Endothelial cell of umbilical vein (primary cell): ENCODE data around the gene MFN1. TPM values are rescaled to one million over a fixed set of nuclear protein-coding genes. Genes with fewer than 3 reads are reported as not detected.

ENCODE experiments used
- BruUV-seq: library from RNA; stranded (reverse); fragments of 400-500 nt; replicated peaks from 2 replicates; lab custom pipeline; 2021; lab: Mats Ljungman, UMichigan
- CTCF ChIA-PET: fragments of 300-600, 350-600 bp; sonication (Branson Sonifier 250); formaldehyde crosslinking; loops from one replicate; lab custom pipeline; 2021; ENCODE audit warnings: antibody characterized with exemption, inconsistent platforms; lab: Charles Lee
- POLR2A ChIA-PET: fragments of 300-600, 350-600 bp; sonication (Branson Sonifier 250); formaldehyde crosslinking; loops from one replicate; lab custom pipeline; 2021; ENCODE audit warnings: antibody characterized with exemption, inconsistent platforms; lab: Charles Lee
- DNase-seq: peaks from one replicate; pipeline ENCODE4 v3.0.0-alpha.2; 2011; ENCODE audit warnings: low read depth, low spot score
- FAIRE-seq: peaks from 2 replicates; lab custom pipeline; 2011; peaks lifted over from hg19 to GRCh38; lab: Jason Lieb, UNC
- H2AFZ ChIP-seq: 2 replicates; pipeline ENCODE4 v1.6.0; 2012; ENCODE audit warnings: low read depth, low read length, control low read depth, inconsistent platforms
- H3K27ac ChIP-seq: 2 replicates; pipeline ENCODE4 v1.5.1; 2011; ENCODE audit warnings: low read depth, mild to moderate bottlenecking, control low read depth, low read length, moderate library complexity; ENCODE audit not compliant: insufficient read depth
- H3K27me3 ChIP-seq, 2 experiments: 2 replicates each; pipeline versions ENCODE4 v1.6.0 to v1.6.1; 2011; ENCODE audit warnings: low read length in 2 of 2, mixed read lengths in 1 of 2; ENCODE audit not compliant: control insufficient read depth in 2 of 2, insufficient read depth in 2 of 2
- H3K36me3 ChIP-seq, 2 experiments: 2 replicates in 1 of 2; 3 replicates in 1 of 2; pipeline ENCODE4 v1.5.1; 2011; ENCODE audit warnings: low read length in 2 of 2, mild to moderate bottlenecking in 1 of 2, moderate library complexity in 1 of 2; ENCODE audit not compliant: control insufficient read depth in 2 of 2, insufficient read depth in 2 of 2; ENCODE audit errors: extremely low read depth in 1 of 2
- H3K4me1 ChIP-seq: 3 replicates; pipeline ENCODE4 v1.5.1; 2011; ENCODE audit warnings: mild to moderate bottlenecking, low read length; ENCODE audit not compliant: control insufficient read depth, insufficient read depth; ENCODE audit errors: extremely low read depth
- H3K4me2 ChIP-seq: 2 replicates; pipeline ENCODE4 v1.6.1; 2011; ENCODE audit warnings: low read length, control low read depth, mixed read lengths; ENCODE audit not compliant: insufficient read depth
- H3K4me3 ChIP-seq, 3 experiments: fragments of 200-600 bp in 1 of 3; sonication (generic), shearing (Covaris generic) in 1 of 3; replicated peaks in 1 of 3; 2 replicates each; pipeline ENCODE4 v1.5.1; 2011 to 2016; ENCODE audit warnings: control low read depth in 3 of 3, low read length in 3 of 3, mild to moderate bottlenecking in 2 of 3, inconsistent platforms in 1 of 3, low read depth in 1 of 3, moderate library complexity in 1 of 3; ENCODE audit not compliant: insufficient read depth in 1 of 3
- H3K79me2 ChIP-seq: 2 replicates; pipeline ENCODE4 v1.6.0; 2012; ENCODE audit warnings: low read length, inconsistent platforms; ENCODE audit not compliant: control insufficient read depth, insufficient read depth
- H3K9ac ChIP-seq: replicated peaks from 2 replicates; pipeline ENCODE3; 2011; ENCODE audit warnings: low read length, control low read depth; ENCODE audit not compliant: insufficient read depth; ENCODE audit errors: extremely low read depth
- H3K9me1 ChIP-seq: replicated peaks from 3 replicates; pipeline ENCODE4 v1.6.0; 2011; ENCODE audit warnings: mild to moderate bottlenecking, low read length; ENCODE audit not compliant: control insufficient read depth, insufficient read depth; ENCODE audit errors: extremely low read depth
- H3K9me3 ChIP-seq: replicated peaks from 2 replicates; pipeline ENCODE4 v1.5.1; 2012; ENCODE audit warnings: low read length, inconsistent platforms; ENCODE audit not compliant: control insufficient read depth, insufficient read depth
- H4K20me1 ChIP-seq: replicated peaks from 2 replicates; pipeline ENCODE3; 2011; ENCODE audit warnings: mild to moderate bottlenecking, low read length; ENCODE audit not compliant: control insufficient read depth, insufficient read depth; ENCODE audit errors: extremely low read depth
- CTCF ChIP-seq, 2 donors: IDR thresholded peaks; 1 replicate in 1 of 2; 2 replicates in 1 of 2; pipeline ENCODE4 v1.5.1; 2011; ENCODE audit warnings: low read length in 2 of 2, mild to moderate bottlenecking in 2 of 2, moderate library complexity in 2 of 2, control low read depth in 1 of 2, inconsistent platforms in 1 of 2, low read depth in 1 of 2; ENCODE audit not compliant: insufficient read depth in 1 of 2; ENCODE audit errors: extremely low read depth in 1 of 2
- EZH2 ChIP-seq: IDR thresholded peaks from 2 replicates; pipeline ENCODE4 v1.6.1; 2012; ENCODE audit warnings: borderline replicate concordance, low read depth, mild to moderate bottlenecking, moderate library complexity, low read length, inconsistent platforms; ENCODE audit not compliant: severe bottlenecking
- FOS ChIP-seq: IDR thresholded peaks from 2 replicates; pipeline ENCODE4 v1.6.1; 2011; ENCODE audit warnings: mild to moderate bottlenecking, low read length, moderate library complexity, borderline replicate concordance; ENCODE audit not compliant: insufficient read depth
- GATA2 ChIP-seq: IDR thresholded peaks from 2 replicates; pipeline ENCODE4 v1.7.0; 2011; ENCODE audit warnings: low read depth, mild to moderate bottlenecking, moderate library complexity, mixed read lengths, low read length; ENCODE audit not compliant: insufficient read length, insufficient read depth
- JUN ChIP-seq: IDR thresholded peaks from 2 replicates; pipeline ENCODE4 v1.6.1; 2011; ENCODE audit warnings: borderline replicate concordance, low read depth; ENCODE audit not compliant: insufficient read length, insufficient read depth
- MYC ChIP-seq: IDR thresholded peaks from one replicate; pipeline ENCODE4 v1.6.1; 2011; ENCODE audit warnings: mild to moderate bottlenecking, low read depth, low read length
- POLR2A ChIP-seq: IDR thresholded peaks from 2 replicates; pipeline ENCODE4 v1.6.1; 2012; ENCODE audit warnings: low read depth, mild to moderate bottlenecking, control low read depth, low read length
- POLR2AphosphoS5 ChIP-seq: IDR thresholded peaks from 2 replicates; pipeline ENCODE4 v1.6.1; 2012; ENCODE audit warnings: low read depth, mild to moderate bottlenecking, control low read depth, low read length, moderate library complexity; ENCODE audit not compliant: insufficient read depth
- dilution Hi-C: fragments of 300-500 bp; cut with MboI; formaldehyde crosslinking; loops from one replicate; pipeline ENCODE4 v1.15.0; 2019; ENCODE audit warnings: low sequenced_read_pairs; ENCODE audit not compliant: extremely low pct_ligation_motif_present
- intact Hi-C: fragments of 100-400 bp; cut with micrococcal nuclease; formaldehyde crosslinking; loops from one replicate; pipeline ENCODE4 v1.10.0; 2022
- polyA plus RNA-seq, 4 experiments: library from polyadenylated mRNA; depleted of rRNA in 3 of 4; stranded (reverse) in 3 of 4; unstranded in 1 of 4; fragments of >200 nt; gene quantifications; 2 replicates each; pipeline versions ENCODE4 v1.2.1 to v1.2.3, GENCODE V29; 2011 to 2012; ENCODE audit warnings: missing spikeins in 1 of 4
- total RNA-seq: library from RNA; stranded (reverse); gene quantifications from 2 replicates; pipeline ENCODE4 v1.2.3, GENCODE V29; 2021
- TF ChIP-seq, protein P1 (sequence below): IDR thresholded peaks from 2 replicates; pipeline ENCODE4 v1.6.1; 2011; ENCODE audit not compliant: insufficient read depth, insufficient read length

The MFN1 gene
- total and polyA plus RNA-seq, 2 donors (not counting 3 experiments of a cell fraction or from before 2014, with no cell fraction given), result 11.6 to 42.9 TPM

GRCh38 chr3:179348325-179349013 lies 960 bp downstream of the MFN1 start:
- POLR2A ChIA-PET, result interaction anchor here (0.5 kb wide), 1 partner anchor 201 kb away, joined by 3 read pairs; no protein-coding TSS in a partner anchor
- Histone ChIP-seq H3K79me2 (peaks cover 11% of the 10 kb centered on the region), H3K27ac (no peak overlapping the region), H3K9me3 (no peaks in the 10 kb centered on the region), H3K27me3 (no peaks in the 10 kb centered on the region), H3K4me3 (peak overlapping the region; percentile 38 to 99 (median 79)), H3K9ac (peak overlapping the region; percentile 42), H3K36me3 (no peaks in the 10 kb centered on the region), H3K4me2 (peak overlapping the region; percentile 83), H3K4me1 (peaks cover 9% of the 10 kb centered on the region), H4K20me1 (no peaks in the 10 kb centered on the region), H2AFZ (peak overlapping the region; percentile 55), H3K9me1 (no peaks in the 10 kb centered on the region)
- CTCF ChIA-PET, result interaction anchor here (1.3 to 2.7 kb wide), 2 partner anchors 25 to 27 kb away, joined by 3 to 9 read pairs; partner anchors contain the start of gene ZNF639
- BruUV-seq, result TSS peak; percentile 56
- no peak for FAIRE-seq
- intact Hi-C loops, result no loop called here
- dilution Hi-C loops, result no loop called here
- DNase-seq, result peak; percentile 3
- TF ChIP-seq, protein P1, sequence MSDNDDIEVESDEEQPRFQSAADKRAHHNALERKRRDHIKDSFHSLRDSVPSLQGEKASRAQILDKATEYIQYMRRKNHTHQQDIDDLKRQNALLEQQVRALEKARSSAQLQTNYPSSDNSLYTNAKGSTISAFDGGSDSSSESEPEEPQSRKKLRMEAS, result no peak
- TF ChIP-seq POLR2AphosphoS5, result no peak
- TF ChIP-seq JUN, result no peak
- TF ChIP-seq POLR2A, result no peak
- no peak for TF ChIP-seq GATA2
- no peak for TF ChIP-seq EZH2
- no peak for TF ChIP-seq FOS
- no peak for TF ChIP-seq MYC
- no peak for TF ChIP-seq CTCF (IDR thresholded peaks at IDR 0.05; ENCODE audit: extremely low read depth in 1 of 2, insufficient read depth in 1 of 2, low read depth in 1 of 2, low read length in 2 of 2)
